ACC112 (cell line): ENCODE data around the gene STXBP1.

Source experiments
- H2AFZ ChIP-seq: fragments of 200-600 bp; sonication (generic); one replicate; pipeline ENCODE4 v1.6.0; 2017; ENCODE audit warnings: antibody characterized with exemption, low read length; ENCODE audit not compliant: unreplicated experiment
- H3K27ac ChIP-seq: fragments of 200-600 bp; sonication (generic); 2 replicates; pipeline ENCODE4 v1.5.1; 2014; ENCODE audit warnings: low read depth, mild to moderate bottlenecking, antibody characterized with exemption, low read length, moderate library complexity
- H3K27me3 ChIP-seq: fragments of 200-600 bp; sonication (generic); 2 replicates; pipeline ENCODE4 v1.6.1; 2014; ENCODE audit warnings: mild to moderate bottlenecking, antibody characterized with exemption, low read length, moderate library complexity, mixed read lengths; ENCODE audit not compliant: insufficient read depth
- H3K36me3 ChIP-seq: fragments of 200-600 bp; sonication (generic); 2 replicates; pipeline ENCODE4 v1.6.1; 2016; ENCODE audit warnings: mild to moderate bottlenecking, antibody characterized with exemption, low read length, moderate library complexity, mixed read lengths; ENCODE audit not compliant: insufficient read depth
- H3K4me1 ChIP-seq: fragments of 200-600 bp; sonication (generic); one replicate; pipeline ENCODE4 v1.6.1; 2016; ENCODE audit warnings: low read length, mixed read lengths; ENCODE audit not compliant: insufficient read depth, unreplicated experiment, control insufficient read depth
- H3K4me3 ChIP-seq: fragments of 200-600 bp; sonication (generic); 2 replicates; pipeline ENCODE4 v1.5.1; 2014; ENCODE audit warnings: mild to moderate bottlenecking, low read depth, low read length
- H3K79me2 ChIP-seq: fragments of 200-600 bp; sonication (generic); one replicate; pipeline ENCODE4 v1.6.0; 2016; ENCODE audit warnings: low read length; ENCODE audit not compliant: control insufficient read depth, unreplicated experiment, insufficient read depth

Gene STXBP1

GRCh38 chr9:127735530-127736185 lies 123.6 kb downstream of the STXBP1 start:
- Histone ChIP-seq H3K36me3 (no peaks in the 10 kb centered on the region), H3K27me3 (no peaks in the 10 kb centered on the region), H3K4me1 (peaks cover 17% of the 10 kb centered on the region), H3K79me2 (no peaks in the 10 kb centered on the region), H3K4me3 (no peak overlapping the region; the same call in 1 of the 2 replicates), H2AFZ (peak overlapping the region; percentile 52), H3K27ac (peak overlapping the region; percentile 22; the same call in 1 of the 2 replicates)

GRCh38 chr9:127738666-127739065 lies 126.6 kb downstream of the STXBP1 start:
- H3K27ac ChIP-seq: no peak overlapping the region
- H2AFZ ChIP-seq: no peak overlapping the region
- peaks cover 23% of the 10 kb centered on the region for H3K4me1 ChIP-seq
- no peaks in the 10 kb centered on the region for H3K27me3 ChIP-seq
- no peak overlapping the region for H3K4me3 ChIP-seq
- H3K36me3 ChIP-seq: no peaks in the 10 kb centered on the region
- H3K79me2 ChIP-seq: no peaks in the 10 kb centered on the region

GRCh38 chr9:127739614-127740330 lies 127.7 kb downstream of the STXBP1 start:
- H3K4me3 ChIP-seq: 0 out of 2 replicates have a peak overlapping the region, but pooled peaks have one; percentile 43
- no peaks in the 10 kb centered on the region for H3K27me3 ChIP-seq
- no peak overlapping the region for H2AFZ ChIP-seq
- no peaks in the 10 kb centered on the region for H3K36me3 ChIP-seq
- H3K27ac ChIP-seq: peak overlapping the region; percentile 80; the same call in 1 of the 2 replicates
- peaks cover 19% of the 10 kb centered on the region for H3K4me1 ChIP-seq
- no peaks in the 10 kb centered on the region for H3K79me2 ChIP-seq

- Histone ChIP-seq H2AFZ (no peak overlapping the region), H3K4me3 (no peak overlapping the region), H3K4me1 (peaks cover 15% of the 10 kb centered on the region), H3K36me3 (no peaks in the 10 kb centered on the region), H3K27ac (no peak overlapping the region), H3K27me3 (no peaks in the 10 kb centered on the region), H3K79me2 (no peaks in the 10 kb centered on the region)
Measured at GRCh38 chr9:127741831-127742434, 129.9 kb downstream of the STXBP1 start.
